Neural cell (in vitro differentiated cells): Measurements from ENCODE around the gene NAA20. TPM values are rescaled to one million over a fixed set of nuclear protein-coding genes. Genes with fewer than 3 reads are reported as not detected.

Experiments
- H2AFZ ChIP-seq: fragments of 200-600, 300-800 bp; sonication (generic), shearing (Covaris generic); 2 replicates; pipeline ENCODE4 v1.6.0; 2014; ENCODE audit warnings: low read depth, mild to moderate bottlenecking, antibody characterized with exemption, low read length, moderate library complexity
- H3F3A ChIP-seq: fragments of 200-600 bp; shearing (Covaris generic); 2 replicates; pipeline ENCODE4 v1.6.1; 2016; ENCODE audit warnings: mild to moderate bottlenecking, moderate library complexity, mixed read lengths, antibody characterized with exemption, low read length; ENCODE audit not compliant: insufficient read depth, poor library complexity, severe bottlenecking
- H3K27ac ChIP-seq: fragments of 200-600, 300-800 bp; sonication (generic), shearing (Covaris generic); 2 replicates; pipeline ENCODE4 v1.5.1; 2014; ENCODE audit warnings: mild to moderate bottlenecking, low read length, moderate library complexity
- H3K27me3 ChIP-seq: fragments of 300-800, 200-600 bp; sonication (generic), shearing (Covaris generic); 2 replicates; pipeline ENCODE4 v1.6.0; 2014; ENCODE audit warnings: mild to moderate bottlenecking, low read depth, low read length, moderate library complexity; ENCODE audit not compliant: insufficient read depth
- H3K36me3 ChIP-seq: fragments of 300-800, 200-600 bp; sonication (generic), shearing (Covaris generic); 2 replicates; pipeline ENCODE4 v1.5.1; 2014; ENCODE audit warnings: mild to moderate bottlenecking, antibody characterized with exemption, low read length, moderate library complexity; ENCODE audit not compliant: insufficient read depth
- H3K4me2 ChIP-seq: fragments of 300-800, 200-600 bp; sonication (generic), shearing (Covaris generic); 2 replicates; pipeline ENCODE4 v1.6.0; 2014; ENCODE audit warnings: mild to moderate bottlenecking, low read length
- H3K4me3 ChIP-seq: fragments of 300-800, 200-600 bp; sonication (generic), shearing (Covaris generic); 2 replicates; pipeline ENCODE4 v1.5.1; 2014; ENCODE audit warnings: mild to moderate bottlenecking, low read length, moderate library complexity
- H3K79me2 ChIP-seq: fragments of 200-600 bp; shearing (Covaris generic); replicated peaks from 2 replicates; pipeline ENCODE4 v1.6.0; 2014; ENCODE audit warnings: mild to moderate bottlenecking, low read length, moderate library complexity; ENCODE audit not compliant: insufficient read depth
- H3K9ac ChIP-seq: fragments of 300-800, 200-600 bp; sonication (generic), shearing (Covaris generic); 2 replicates; pipeline ENCODE4 v1.6.1; 2016; ENCODE audit warnings: mild to moderate bottlenecking, low read length, mixed read lengths
- H3K9me2 ChIP-seq: fragments of 200-600 bp; shearing (Covaris generic); 2 replicates; pipeline ENCODE4 v1.6.1; 2016; ENCODE audit warnings: mild to moderate bottlenecking, low read length, mixed read lengths; ENCODE audit not compliant: insufficient read depth
- H3K9me3 ChIP-seq: fragments of 200-600, 300-800 bp; sonication (generic), shearing (Covaris generic); 2 replicates; pipeline ENCODE4 v1.6.1; 2016; ENCODE audit warnings: mild to moderate bottlenecking, mixed run types, low read length, moderate library complexity, mixed read lengths
- H4K20me1 ChIP-seq: fragments of 200-600 bp; shearing (Covaris generic); 2 replicates; pipeline ENCODE4 v1.6.1; 2016; ENCODE audit warnings: mild to moderate bottlenecking, mixed run types; ENCODE audit not compliant: insufficient read depth
- CTCF ChIP-seq: fragments of 450-650 bp; IDR thresholded peaks from 2 replicates; pipeline ENCODE4 v1.5.1; 2014; ENCODE audit warnings: antibody characterized with exemption, mild to moderate bottlenecking, moderate library complexity; ENCODE audit not compliant: poor library complexity, severe bottlenecking
- EP300 ChIP-seq: fragments of 450-650 bp; conservative IDR thresholded peaks from 2 replicates; pipeline ENCODE4 v1.6.1; 2014; ENCODE audit warnings: antibody characterized with exemption, mild to moderate bottlenecking, moderate library complexity; ENCODE audit not compliant: poor library complexity, severe bottlenecking
- EZH2 ChIP-seq: fragments of 200-600, 300-800 bp; shearing (Covaris generic), sonication (generic); IDR thresholded peaks from 2 replicates; pipeline ENCODE4 v1.6.1; 2014; ENCODE audit warnings: antibody characterized with exemption, low read length, borderline replicate concordance, mild to moderate bottlenecking; ENCODE audit not compliant: insufficient read depth, poor library complexity, severe bottlenecking
- MXI1 ChIP-seq: fragments of 450-650 bp; conservative IDR thresholded peaks from 2 replicates; pipeline ENCODE4 v1.6.1; 2014; ENCODE audit warnings: antibody characterized with exemption, mild to moderate bottlenecking; ENCODE audit not compliant: poor library complexity, severe bottlenecking
- POLR2AphosphoS5 ChIP-seq: IDR thresholded peaks from 2 replicates; pipeline ENCODE4 v1.6.1; 2012
- RAD21 ChIP-seq: fragments of 450-650 bp; conservative IDR thresholded peaks from 2 replicates; pipeline ENCODE4 v1.6.1; 2014; ENCODE audit warnings: antibody characterized with exemption, mild to moderate bottlenecking, moderate library complexity
- REST ChIP-seq: IDR thresholded peaks from 2 replicates; pipeline ENCODE4 v1.6.1; 2012; ENCODE audit warnings: borderline replicate concordance
- SMC3 ChIP-seq: fragments of 450-650 bp; conservative IDR thresholded peaks from 2 replicates; pipeline ENCODE4 v1.6.1; 2014; ENCODE audit warnings: antibody characterized with exemption, mild to moderate bottlenecking, moderate library complexity; ENCODE audit not compliant: poor library complexity
- TAF1 ChIP-seq: IDR thresholded peaks from 2 replicates; pipeline ENCODE4 v1.6.1; 2012; ENCODE audit warnings: low read depth
- polyA plus RNA-seq: library from polyadenylated mRNA; depleted of rRNA; stranded (reverse); fragments of >200 nt; gene quantifications from 2 replicates; pipeline ENCODE4 v1.2.3, GENCODE V29; 2014

The NAA20 gene
- polyA plus RNA-seq, 1 donor from 2014 or later = 48.9 TPM

- no peaks in the 10 kb centered on the region for H3K9me2 ChIP-seq
- no peaks in the 10 kb centered on the region for H3K79me2 ChIP-seq
- H3K4me3 ChIP-seq = no peak overlapping the region
- H3K4me2 ChIP-seq = no peak overlapping the region
- H3K27ac ChIP-seq = no peak overlapping the region
- H3F3A ChIP-seq = no peaks in the 10 kb centered on the region
- peaks cover 5% of the 10 kb centered on the region for H3K36me3 ChIP-seq
- no peaks in the 10 kb centered on the region for H4K20me1 ChIP-seq
- no peak overlapping the region for H2AFZ ChIP-seq
- H3K27me3 ChIP-seq = no peaks in the 10 kb centered on the region
- H3K9me3 ChIP-seq = no peaks in the 10 kb centered on the region
- TF ChIP-seq EP300 (no peak), MXI1 (no peak), TAF1 (no peak), REST (no peak), EZH2 (no peak), RAD21 (no peak), SMC3 (no peak), POLR2AphosphoS5 (no peak)
- no peak overlapping the region for H3K9ac ChIP-seq
Observed at GRCh38 chr20:19968028-19968427, 49.1 kb upstream of the NAA20 start.

- Histone ChIP-seq H3K79me2 (no peaks in the 10 kb centered on the region), H3K9me3 (no peaks in the 10 kb centered on the region), H3K4me2 (no peak overlapping the region), H3K9ac (no peak overlapping the region), H3K36me3 (peaks cover 5% of the 10 kb centered on the region), H3K4me3 (no peak overlapping the region), H3K9me2 (no peaks in the 10 kb centered on the region), H3K27ac (no peak overlapping the region), H4K20me1 (no peaks in the 10 kb centered on the region), H3K27me3 (no peaks in the 10 kb centered on the region), H3F3A (no peaks in the 10 kb centered on the region), H2AFZ (no peak overlapping the region)
- TF ChIP-seq RAD21 (no peak), POLR2AphosphoS5 (no peak), TAF1 (no peak), EP300 (no peak), REST (no peak), MXI1 (no peak), CTCF (no peak), SMC3 (no peak), EZH2 (no peak)
Observed at GRCh38 chr20:19968466-19969073, 48.6 kb upstream of the NAA20 start.
